Heart left ventricle (tissue), 16 donors: Measurements from ENCODE around the gene LEUTX. TPM values are rescaled to one million over a fixed set of nuclear protein-coding genes. Genes with fewer than 3 reads are reported as not detected.

Experiments
- ATAC-seq, 4 donors: fragments of 200-7000 bp; cut with Tn5 transposase; one replicate each; pipeline ENCODE4 v1.9.1; 2020 to 2022; ENCODE audit warnings: moderate library complexity in 4 of 4, mild to moderate bottlenecking in 3 of 4, moderate number of reproducible peaks in 1 of 4
- DNase-seq, 5 donors: peaks; one replicate each; pipeline ENCODE4 v3.0.0-alpha.2; 2020
- H3K27ac ChIP-seq, 12 donors: fragments of 200-600 bp; sonication (generic) in 4 of 12; one replicate each; pipeline versions ENCODE4 v1.5.0 to v1.8.0; 2016 to 2022; ENCODE audit warnings: mild to moderate bottlenecking in 2 of 12
- H3K27me3 ChIP-seq, 9 donors: fragments of 200-600 bp; sonication (generic) in 2 of 9; one replicate each; pipeline versions ENCODE4 v1.5.1 to v1.8.0; 2016 to 2022; ENCODE audit warnings: mild to moderate bottlenecking in 3 of 9
- H3K36me3 ChIP-seq, 9 donors: fragments of 200-600 bp; sonication (generic) in 2 of 9; one replicate each; pipeline versions ENCODE4 v1.5.0 to v1.8.0; 2018 to 2022; ENCODE audit warnings: mild to moderate bottlenecking in 2 of 9
- H3K4me1 ChIP-seq, 12 donors: fragments of 200-600 bp; sonication (generic) in 4 of 12; one replicate each; pipeline versions ENCODE4 v1.5.0 to v1.8.0; 2016 to 2022; ENCODE audit warnings: mild to moderate bottlenecking in 3 of 12
- H3K4me3 ChIP-seq, 12 donors: fragments of 200-600 bp; sonication (generic) in 4 of 12; one replicate each; pipeline versions ENCODE4 v1.5.0 to v1.8.0; 2017 to 2022; ENCODE audit warnings: mild to moderate bottlenecking in 9 of 12, moderate library complexity in 4 of 12
- H3K9me3 ChIP-seq, 12 donors: fragments of 200-600 bp; sonication (generic) in 4 of 12; one replicate each; pipeline versions ENCODE4 v1.5.0 to v1.8.0; 2016 to 2022; ENCODE audit warnings: mild to moderate bottlenecking in 1 of 12
- POLR2A ChIP-seq, 2 donors: fragments of 450-650 bp; IDR thresholded peaks; one replicate each; pipeline ENCODE4 v1.6.1; 2017; ENCODE audit warnings: antibody characterized with exemption in 2 of 2, mild to moderate bottlenecking in 2 of 2, moderate library complexity in 2 of 2
- WGBS, 4 donors: extraction: QIAGEN DNeasy Blood & Tissue Kit in 2 of 4; methylation state at CpG; one replicate each; pipeline versions ENCODE4 v1.1.5 to v1.1.7; 2013 to 2018; 5-methylcytosine and 5-hydroxymethylcytosine counted together
- intact Hi-C, 10 donors: fragments of 100-400 bp; cut with DNase I; formaldehyde crosslinking; loops; one replicate each; pipeline versions ENCODE4 v1.11.1 to v1.14.2; 2022
- polyA plus RNA-seq, 2 donors: library from polyadenylated mRNA; stranded (reverse); fragments of 200-250 nt; gene quantifications; one replicate each; pipeline ENCODE4 v1.2.3, GENCODE V29; 2013
- total RNA-seq, 9 donors: library from RNA; depleted of rRNA in 2 of 9; stranded (reverse); fragments of >200 nt in 2 of 9; fragmentation: NEBNext Ultra II Directional in 3 of 9; extraction: Animal tissue kit (Norgen Biotek cat#: 25700) in 3 of 9; gene quantifications; one replicate each; pipeline versions ENCODE4 v1.1.0 to v1.2.4, GENCODE V29; 2016 to 2023
- TF ChIP-seq, protein P1 (sequence below), 12 donors: fragments of 200-600 bp; sonication (generic) in 4 of 12; IDR thresholded peaks; one replicate each; pipeline versions ENCODE4 v1.5.0 to v1.8.0; 2018 to 2022; ENCODE audit warnings: antibody characterized with exemption in 12 of 12, mild to moderate bottlenecking in 5 of 12
- donor health status: ischemic (EF 13 %, LVEDD 7.1; RV severe dilation, severe dysfunction).
- donor health status: healthy with polysubstance abuse.
- donor health status: DM: no; HTN: yes; CAD: no.
- donor health status: DM: no; HTN: no; CAD: no.
- donor health status: ischemic (EF 25% LVEDD 6.9; RV normal size, moderate dysfunction).
- donor health status: ischemic (EF 25% LVEDD 5.7; RV mildly dilated, moderate dysfunction).
- donor health status: healthy.
- donor health status: DM: yes; HTN: yes; CAD: no.
- donor health status: ischemic (EF 35%, LVEDD 5.7; RV mildly dilated, moderate dysfunction).
- donor health status: nonischemic (EF 11% LVEDD 7.7; RV severe dilation, severe dysfunction).
- donor health status: DM: yes; HTN: yes; CAD: no.
- donor health status: PGD.
- donor health status: ischemic (EF 29% LVEDD 5.4; RV normal size, mild dysfunction).
- donor health status: nonischemic (EF 23%, LVEDD 6.1; RV moderate dilation, normal function).

LEUTX gene
- total and polyA plus RNA-seq, 11 donors = not detected

- H3K27me3 ChIP-seq = no peaks in the 10 kb centered on the region
- no peak overlapping the region for H3K27ac ChIP-seq
- peaks cover 0 to 23% (median 5%) of the 10 kb centered on the region in 12 donors for H3K4me1 ChIP-seq
- TF ChIP-seq POLR2A (IDR thresholded peaks at IDR 0.05) = no peak
- TF ChIP-seq, protein P1, sequence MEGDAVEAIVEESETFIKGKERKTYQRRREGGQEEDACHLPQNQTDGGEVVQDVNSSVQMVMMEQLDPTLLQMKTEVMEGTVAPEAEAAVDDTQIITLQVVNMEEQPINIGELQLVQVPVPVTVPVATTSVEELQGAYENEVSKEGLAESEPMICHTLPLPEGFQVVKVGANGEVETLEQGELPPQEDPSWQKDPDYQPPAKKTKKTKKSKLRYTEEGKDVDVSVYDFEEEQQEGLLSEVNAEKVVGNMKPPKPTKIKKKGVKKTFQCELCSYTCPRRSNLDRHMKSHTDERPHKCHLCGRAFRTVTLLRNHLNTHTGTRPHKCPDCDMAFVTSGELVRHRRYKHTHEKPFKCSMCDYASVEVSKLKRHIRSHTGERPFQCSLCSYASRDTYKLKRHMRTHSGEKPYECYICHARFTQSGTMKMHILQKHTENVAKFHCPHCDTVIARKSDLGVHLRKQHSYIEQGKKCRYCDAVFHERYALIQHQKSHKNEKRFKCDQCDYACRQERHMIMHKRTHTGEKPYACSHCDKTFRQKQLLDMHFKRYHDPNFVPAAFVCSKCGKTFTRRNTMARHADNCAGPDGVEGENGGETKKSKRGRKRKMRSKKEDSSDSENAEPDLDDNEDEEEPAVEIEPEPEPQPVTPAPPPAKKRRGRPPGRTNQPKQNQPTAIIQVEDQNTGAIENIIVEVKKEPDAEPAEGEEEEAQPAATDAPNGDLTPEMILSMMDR (IDR thresholded peaks at IDR 0.05) = no peak
- intact Hi-C loops = no loop called here
- H3K4me3 ChIP-seq = no peak overlapping the region
- DNase-seq (no peak), ATAC-seq (no peak)
- H3K36me3 ChIP-seq = peaks cover 0 to 15% (median 4%) of the 10 kb centered on the region in 9 donors
- WGBS, 4 donors = 91 to 99% (median 94%) methylated on average over 3 of the region's 3 CpGs
- H3K9me3 ChIP-seq = no peaks in the 10 kb centered on the region
Measured at GRCh38 chr19:39814595-39814994, 35.9 kb downstream of the LEUTX start.

DNA sequence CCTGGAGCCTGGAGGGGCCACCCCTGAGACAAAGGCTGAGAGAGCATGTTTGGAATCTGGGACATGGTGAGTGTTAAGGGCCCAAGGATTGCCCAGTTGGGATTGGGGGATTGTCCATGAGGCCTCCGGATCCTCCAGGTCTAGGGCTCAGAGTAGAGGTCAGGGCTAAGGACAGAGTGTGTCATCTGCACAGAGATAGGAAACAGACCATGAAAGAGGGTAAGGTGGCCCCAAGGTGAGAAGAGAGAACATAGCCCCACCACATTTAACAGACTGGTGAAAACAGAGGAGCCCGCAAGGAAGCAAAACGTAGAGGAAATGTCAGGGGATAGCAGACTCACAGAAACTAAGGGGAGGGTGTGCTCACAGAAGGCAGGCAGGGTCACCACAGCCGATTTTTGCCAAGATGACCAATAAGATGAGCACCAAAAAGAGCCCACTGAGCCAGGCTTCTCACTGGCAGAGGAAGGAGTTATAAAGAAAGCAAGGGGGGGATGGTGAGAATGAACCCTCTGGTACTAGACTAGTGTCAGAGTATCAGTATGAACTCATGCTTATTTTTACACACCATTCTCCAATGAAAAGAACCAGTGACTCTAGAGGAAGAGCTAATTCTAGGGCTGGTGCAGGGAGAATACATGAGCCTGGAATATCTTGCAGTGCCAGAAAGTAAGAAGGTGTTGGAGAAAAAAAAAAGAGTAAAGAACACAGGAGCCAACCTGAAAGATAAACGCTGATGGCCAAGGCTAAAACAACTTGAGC lies 37.8 kb downstream of the LEUTX start:
- ATAC-seq = peak; percentile 87 to 93 (median 90)
- intact Hi-C loops = no loop called here
- DNase-seq = peak in 1 of 5 donors; percentile 14
- WGBS, 4 donors = 68 to 78% (median 74%) methylated on average over 5 of the region's 5 CpGs
- Histone ChIP-seq H3K27me3 (no peaks in the 10 kb centered on the region), H3K27ac (peak overlapping the region in 9 of 12 donors; percentile 42 to 90 (median 79)), H3K4me1 (peaks cover 0 to 25% (median 5%) of the 10 kb centered on the region in 12 donors), H3K4me3 (no peak overlapping the region), H3K36me3 (peaks cover 0 to 15% (median 4%) of the 10 kb centered on the region in 9 donors), H3K9me3 (peaks cover 0 to 2% (median 0%) of the 10 kb centered on the region in 12 donors)
- TF ChIP-seq POLR2A (IDR thresholded peaks at IDR 0.05) = no peak

DNA sequence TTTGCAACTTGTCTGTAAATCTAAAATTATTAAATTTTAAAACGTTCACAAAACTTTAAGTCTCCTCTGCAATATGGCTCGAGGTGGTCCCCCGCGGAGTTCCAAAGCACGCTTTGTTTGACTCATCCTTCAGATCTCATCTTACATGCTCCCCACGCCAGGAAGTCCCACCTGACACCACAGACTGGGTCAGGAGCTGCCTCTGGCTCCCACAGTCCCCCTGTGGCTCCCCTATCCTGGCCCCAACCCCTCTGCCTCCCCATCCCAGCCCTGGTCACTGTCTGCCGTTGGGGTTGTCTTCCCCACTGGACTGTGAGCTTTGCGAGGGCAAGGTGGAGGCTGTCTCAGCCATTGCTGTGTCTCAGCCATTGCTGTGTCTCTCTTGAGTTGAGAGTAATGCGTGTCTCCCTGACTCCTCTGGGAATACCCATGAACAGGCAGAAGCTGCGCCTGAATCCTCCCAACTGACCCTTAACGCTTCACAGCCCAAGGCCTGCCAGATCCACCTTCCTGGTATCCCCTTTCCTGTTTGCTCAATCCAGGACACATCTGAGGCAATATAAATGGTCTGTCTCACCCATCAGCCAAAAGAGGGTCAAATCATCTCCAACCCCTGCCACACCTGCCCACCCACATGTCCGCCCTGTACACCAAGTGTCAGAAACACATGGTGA lies 39.4 kb downstream of the LEUTX start:
- TF ChIP-seq, protein P1 (IDR thresholded peaks at IDR 0.05) = no peak
- no peak for TF ChIP-seq POLR2A (IDR thresholded peaks at IDR 0.05)
- DNase-seq (peak in 1 of 5 donors; percentile 8), ATAC-seq (no peak)
- peaks cover 0 to 2% (median 0%) of the 10 kb centered on the region in 12 donors for H3K9me3 ChIP-seq
- no peaks in the 10 kb centered on the region for H3K27me3 ChIP-seq
- peaks cover 0 to 25% (median 5%) of the 10 kb centered on the region in 12 donors for H3K4me1 ChIP-seq
- H3K36me3 ChIP-seq = peaks cover 0 to 15% (median 4%) of the 10 kb centered on the region in 9 donors
- H3K27ac ChIP-seq = no peak overlapping the region
- 85 to 90% (median 89%) methylated on average over 12 of the region's 12 CpGs for WGBS, 4 donors
- no peak overlapping the region for H3K4me3 ChIP-seq
- intact Hi-C loops = no loop called here

GRCh38 chr19:39818626-39819097 lies 40.0 kb downstream of the LEUTX start:
- H3K4me3 ChIP-seq = no peak overlapping the region
- H3K36me3 ChIP-seq = peaks cover 0 to 15% (median 4%) of the 10 kb centered on the region in 9 donors
- no peaks in the 10 kb centered on the region for H3K27me3 ChIP-seq
- no peak for DNase-seq
- peaks cover 0 to 27% (median 8%) of the 10 kb centered on the region in 12 donors for H3K4me1 ChIP-seq
- ATAC-seq = no peak
- 86 to 91% (median 87%) methylated on average over 4 of the region's 4 CpGs for WGBS, 4 donors
- H3K27ac ChIP-seq = no peak overlapping the region
- TF ChIP-seq, protein P1 (IDR thresholded peaks at IDR 0.05) = no peak
- no peak for TF ChIP-seq POLR2A (IDR thresholded peaks at IDR 0.05)
- H3K9me3 ChIP-seq = peaks cover 0 to 2% (median 0%) of the 10 kb centered on the region in 12 donors
- intact Hi-C loops = no loop called here
